Stimulated activated CD8-positive, alpha-beta memory T cell treated with anti-CD3 and anti-CD28 coated beads, Interleukin-12 subunit alpha, Interleukin-12 subunit beta, amount 100 ng/mL, for 1 hour (primary cell): ENCODE data around the gene SLC6A17.

Experiments
- DNase-seq: peaks from one replicate; pipeline ENCODE4 v3.0.0-alpha.2; 2020; ENCODE audit warnings: low read depth

SLC6A17 gene

DNA sequence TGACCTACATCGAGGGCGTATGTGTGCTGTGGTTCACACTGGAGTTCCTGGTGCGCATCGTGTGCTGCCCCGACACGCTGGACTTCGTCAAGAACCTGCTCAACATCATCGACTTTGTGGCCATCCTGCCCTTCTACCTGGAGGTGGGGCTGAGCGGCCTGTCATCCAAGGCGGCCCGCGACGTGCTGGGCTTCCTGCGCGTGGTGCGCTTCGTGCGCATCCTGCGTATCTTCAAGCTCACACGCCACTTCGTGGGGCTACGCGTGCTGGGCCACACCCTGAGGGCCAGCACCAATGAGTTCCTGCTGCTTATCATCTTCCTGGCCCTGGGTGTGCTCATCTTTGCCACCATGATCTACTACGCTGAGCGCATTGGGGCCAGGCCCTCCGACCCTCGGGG lies 72.8 kb downstream of the SLC6A17 start:
- no peak for DNase-seq

DNA sequence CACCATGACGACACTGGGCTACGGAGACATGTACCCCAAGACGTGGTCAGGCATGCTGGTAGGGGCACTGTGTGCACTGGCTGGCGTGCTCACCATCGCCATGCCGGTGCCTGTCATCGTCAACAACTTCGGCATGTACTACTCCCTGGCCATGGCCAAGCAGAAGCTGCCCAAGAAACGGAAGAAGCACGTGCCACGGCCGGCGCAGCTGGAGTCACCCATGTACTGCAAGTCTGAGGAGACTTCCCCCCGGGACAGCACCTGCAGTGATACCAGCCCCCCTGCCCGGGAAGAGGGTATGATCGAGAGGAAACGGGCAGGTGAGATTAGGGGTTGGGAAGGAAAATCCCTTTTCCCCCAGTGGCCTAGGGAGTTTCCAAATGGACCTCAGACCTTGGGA lies 73.3 kb downstream of the SLC6A17 start:
- no peak for DNase-seq

DNA sequence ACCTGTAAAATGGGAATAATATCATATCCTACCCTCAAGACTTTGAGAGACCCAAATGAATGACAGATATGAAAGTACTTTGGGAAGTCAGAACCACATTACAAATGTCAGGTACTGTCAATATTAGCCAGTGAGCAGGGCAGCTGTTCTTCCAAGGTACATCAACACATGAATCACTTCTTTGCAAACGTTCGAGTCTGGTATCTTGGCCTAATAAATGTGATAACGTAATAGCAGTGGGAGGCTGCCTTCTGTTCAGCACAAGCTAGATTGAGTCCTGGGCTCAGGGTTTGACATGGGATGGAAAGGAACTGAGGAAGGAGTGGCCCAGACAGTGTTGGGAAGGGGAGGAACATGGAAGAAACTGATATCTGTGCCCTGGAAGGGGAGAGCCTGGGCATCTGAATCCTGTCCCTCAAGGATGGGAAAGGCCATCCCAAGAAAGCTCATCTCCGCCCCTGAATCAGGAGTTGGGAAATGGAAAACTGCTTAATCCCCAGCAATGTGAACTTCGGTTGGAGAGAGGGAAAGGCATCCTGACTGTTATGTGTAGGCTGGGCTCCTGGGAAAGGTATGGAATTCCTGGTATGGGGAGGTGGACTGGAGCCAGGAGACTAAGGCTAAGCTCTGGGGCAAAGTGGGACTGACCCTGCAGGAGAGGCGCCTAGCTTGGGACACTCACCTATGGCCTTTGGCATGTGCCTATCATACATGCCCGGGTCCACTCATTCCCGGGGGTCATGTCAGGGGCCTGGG lies 74.1 kb downstream of the SLC6A17 start:
- no peak for DNase-seq

DNA sequence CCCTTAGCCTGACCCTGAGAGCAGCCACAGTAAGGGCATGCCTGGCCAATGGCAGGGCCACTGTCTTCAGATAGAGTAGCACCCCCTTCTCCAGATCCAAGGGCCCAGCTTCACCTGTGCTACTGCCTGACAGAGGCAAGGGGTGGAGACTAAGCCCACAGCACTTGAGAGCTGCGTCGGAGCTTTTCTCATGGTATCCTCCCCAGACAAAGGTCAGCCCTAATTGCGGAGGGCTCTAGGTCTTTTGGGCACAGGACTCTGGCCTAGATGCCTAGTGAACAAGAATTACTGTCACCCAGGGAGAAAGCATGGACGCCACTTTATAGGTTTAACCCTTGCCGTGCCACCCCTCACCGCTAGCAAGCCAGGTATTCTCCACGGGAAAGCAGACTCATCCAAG lies 74.9 kb downstream of the SLC6A17 start:
- DNase-seq, result no peak

DNA sequence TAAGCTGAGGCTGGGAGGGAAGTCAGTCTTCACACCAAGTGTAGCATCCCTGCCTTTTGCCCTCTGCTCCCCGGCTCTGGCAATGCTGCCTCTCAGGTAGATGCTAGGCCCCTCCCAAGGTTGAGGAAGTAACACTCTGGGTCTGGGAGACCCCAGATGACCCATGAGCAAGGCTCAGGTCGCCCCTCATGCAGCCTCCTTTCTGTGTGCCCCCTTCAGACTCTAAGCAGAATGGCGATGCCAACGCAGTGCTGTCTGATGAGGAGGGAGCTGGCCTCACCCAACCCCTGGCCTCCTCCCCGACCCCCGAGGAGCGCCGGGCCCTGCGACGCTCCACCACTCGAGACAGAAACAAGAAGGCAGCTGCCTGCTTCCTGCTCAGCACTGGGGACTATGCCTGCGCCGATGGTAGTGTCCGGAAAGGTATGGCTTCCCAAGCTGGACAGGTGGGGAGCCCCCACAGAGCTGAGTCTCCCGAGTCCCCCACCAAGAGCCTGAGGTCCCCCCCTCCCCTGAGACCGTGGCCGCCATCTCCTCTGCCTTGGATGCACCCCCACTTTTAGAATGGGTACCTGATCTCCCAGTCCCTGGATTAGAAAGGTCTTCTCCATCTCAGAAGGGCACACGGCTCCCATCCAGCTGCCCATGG lies 75.6 kb downstream of the SLC6A17 start:
- no peak for DNase-seq

DNA sequence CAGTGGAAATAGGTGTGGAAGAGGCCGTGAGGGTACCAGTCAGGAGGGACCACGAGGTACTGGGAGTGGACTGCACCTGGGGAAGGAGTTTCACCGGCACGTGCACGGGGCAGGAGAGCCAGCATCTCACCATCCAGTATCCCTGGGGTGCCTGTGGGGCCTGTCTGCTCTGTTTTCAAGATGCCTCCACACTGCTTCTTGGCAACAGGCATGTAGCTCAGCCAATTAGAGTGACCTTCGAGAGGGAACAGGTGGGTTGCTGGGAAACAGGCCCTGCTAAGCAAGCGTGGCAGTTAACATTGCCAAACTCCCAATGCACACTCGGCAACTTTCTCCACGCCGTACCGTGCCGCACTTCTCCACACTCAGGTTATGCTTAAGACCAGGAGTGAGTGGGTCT lies 77.5 kb downstream of the SLC6A17 start:
- DNase-seq, result no peak

DNA sequence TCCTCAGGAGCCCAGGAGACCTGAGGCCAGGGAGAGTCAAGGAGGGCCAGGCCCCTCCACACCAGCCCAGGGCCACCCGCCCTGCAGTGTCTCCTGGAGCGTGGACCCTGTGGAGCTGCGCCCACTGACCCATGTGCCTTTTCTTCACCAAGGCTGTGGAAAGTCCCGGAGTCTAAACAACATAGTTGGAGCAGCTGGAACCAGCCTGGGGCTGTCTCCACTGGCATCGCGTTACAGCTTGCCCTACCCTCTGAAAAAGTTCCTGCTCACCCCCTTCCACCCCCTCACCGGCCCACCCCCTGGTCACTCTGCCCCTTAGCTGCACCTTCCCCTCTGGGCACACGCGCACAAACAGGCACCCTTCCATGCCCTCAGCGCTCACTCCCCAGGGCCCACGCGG lies 78.1 kb downstream of the SLC6A17 start:
- no peak for DNase-seq

DNA sequence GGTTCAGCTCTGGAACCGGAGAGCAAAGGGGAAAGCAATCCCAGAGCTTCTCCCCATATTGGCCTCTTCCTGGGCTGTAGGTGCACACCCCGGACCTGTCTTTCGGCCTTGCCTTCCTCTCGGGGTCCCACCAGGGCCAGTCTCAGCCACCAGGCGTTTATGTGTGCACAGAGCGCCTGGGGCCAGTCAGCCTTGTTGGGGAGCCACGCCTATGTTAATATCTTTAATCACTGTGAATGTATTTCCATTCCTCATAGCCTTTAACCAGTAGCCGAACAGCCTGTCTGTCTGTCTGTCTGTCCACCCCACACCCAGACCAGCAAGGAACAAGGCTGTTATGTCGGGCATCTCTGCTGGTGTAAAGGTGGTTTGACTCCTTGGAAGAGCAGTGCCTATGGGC lies 78.6 kb downstream of the SLC6A17 start:
- DNase-seq, result no peak

DNA sequence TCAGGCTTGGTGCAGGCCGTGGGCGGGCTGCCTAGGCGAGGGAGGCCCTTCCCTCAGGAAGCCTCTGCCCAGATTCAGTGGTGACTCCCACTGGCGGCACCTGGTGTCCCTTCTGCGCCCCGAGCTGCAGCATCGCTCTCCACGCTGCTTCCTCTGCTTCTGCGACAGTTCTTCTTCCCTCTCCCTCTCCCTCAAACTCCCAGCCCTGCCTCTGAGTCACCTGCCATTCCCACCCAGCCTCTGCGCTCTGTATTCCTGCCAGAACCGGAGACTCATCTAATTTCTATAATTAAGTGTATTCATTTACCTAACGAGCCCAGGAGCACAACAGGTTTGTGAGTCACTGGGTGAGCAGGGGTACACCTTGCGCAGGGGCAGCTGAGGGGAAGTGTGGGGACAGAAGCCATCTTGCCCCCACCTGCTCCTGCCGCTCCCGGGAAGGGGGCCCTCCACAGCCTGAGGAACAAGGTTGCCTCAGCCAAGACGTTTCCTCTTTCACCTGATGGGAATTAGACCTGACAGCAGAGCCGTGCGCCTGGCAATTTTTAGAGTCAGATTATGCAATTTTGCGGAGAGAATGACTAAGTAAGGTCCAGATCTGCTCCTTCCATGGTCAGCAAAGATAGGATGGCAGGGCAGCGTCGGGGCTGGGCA lies 79.2 kb downstream of the SLC6A17 start:
- DNase-seq, result no peak

DNA sequence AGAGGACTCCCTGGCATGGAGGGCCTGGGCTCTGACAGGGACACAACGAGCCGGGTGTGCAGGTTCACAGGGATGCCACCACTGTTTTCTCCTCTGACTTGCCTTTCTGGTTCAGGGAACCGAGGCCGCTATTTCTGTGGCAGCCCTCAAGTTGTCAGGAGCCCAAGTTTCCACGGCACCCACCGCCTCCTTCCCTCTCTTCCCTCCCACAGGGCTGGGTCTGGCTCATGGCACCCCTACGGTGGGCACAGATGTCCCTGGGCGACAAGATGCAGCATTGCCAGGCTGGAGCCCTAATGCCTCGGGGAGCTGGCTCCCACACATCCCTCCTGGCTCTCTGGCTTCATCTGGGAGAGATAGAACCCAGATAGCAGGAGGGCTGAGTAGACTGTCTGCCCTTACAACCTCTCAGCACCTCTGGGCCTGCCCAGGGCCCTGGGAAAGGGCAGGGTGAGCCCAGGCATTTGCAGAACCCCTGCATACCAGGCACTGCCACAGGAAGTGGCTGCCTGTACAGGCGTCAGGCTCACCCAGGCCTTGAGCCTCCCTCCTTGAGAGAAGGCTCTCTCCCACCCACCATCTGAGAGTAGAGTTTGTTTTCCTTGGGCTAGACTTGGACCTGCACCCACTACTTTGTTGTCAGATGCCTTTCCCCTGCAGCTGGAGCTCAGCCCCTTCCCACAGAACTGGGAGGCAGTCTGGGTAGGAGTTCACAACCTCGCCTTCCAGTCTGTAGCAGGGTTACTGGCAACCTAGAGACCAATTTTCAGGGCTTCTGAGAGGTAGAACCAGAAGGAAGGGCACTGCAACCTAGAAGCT lies 80.3 kb downstream of the SLC6A17 start:
- no peak for DNase-seq

DNA sequence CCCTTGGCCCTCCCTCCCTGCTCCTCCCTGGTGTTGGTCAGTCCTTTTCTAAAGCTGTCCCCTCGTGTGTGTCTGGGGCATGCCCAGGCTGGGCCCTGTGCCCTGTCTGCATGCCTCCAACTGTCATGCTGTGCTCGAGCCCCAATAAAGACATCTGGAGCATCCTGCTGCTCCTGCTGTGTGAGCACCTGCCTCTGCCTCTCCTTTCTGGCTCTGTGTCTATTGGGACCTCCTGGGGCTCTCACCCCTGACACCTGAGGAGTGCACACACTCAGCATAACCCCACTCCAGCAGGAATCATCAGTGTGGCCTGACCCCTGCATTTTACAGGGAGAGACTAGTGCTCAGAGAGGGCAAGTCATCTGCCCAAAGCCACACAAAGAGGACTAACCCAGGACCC lies 83.6 kb downstream of the SLC6A17 start:
- DNase-seq, result no peak

DNA sequence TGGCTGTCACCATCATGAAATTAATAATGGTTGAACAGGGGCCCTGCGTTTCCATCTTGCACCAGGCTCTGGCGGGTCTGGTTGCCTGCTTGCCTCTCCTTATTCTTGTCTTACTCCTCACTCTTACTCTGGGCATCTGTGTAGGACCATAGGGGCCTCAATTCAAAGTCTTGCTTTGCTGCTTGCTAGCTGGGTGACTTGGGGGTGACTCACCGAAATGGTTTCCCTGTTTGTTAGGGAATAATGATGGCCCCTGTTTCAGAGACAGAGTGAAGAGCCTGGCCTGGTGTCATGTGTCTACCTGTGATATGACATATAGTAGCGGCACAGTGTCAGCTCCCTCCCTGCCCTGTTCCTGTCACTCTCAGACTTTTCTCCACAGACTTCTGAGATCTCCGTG lies 84.4 kb downstream of the SLC6A17 start:
- DNase-seq, result no peak

DNA sequence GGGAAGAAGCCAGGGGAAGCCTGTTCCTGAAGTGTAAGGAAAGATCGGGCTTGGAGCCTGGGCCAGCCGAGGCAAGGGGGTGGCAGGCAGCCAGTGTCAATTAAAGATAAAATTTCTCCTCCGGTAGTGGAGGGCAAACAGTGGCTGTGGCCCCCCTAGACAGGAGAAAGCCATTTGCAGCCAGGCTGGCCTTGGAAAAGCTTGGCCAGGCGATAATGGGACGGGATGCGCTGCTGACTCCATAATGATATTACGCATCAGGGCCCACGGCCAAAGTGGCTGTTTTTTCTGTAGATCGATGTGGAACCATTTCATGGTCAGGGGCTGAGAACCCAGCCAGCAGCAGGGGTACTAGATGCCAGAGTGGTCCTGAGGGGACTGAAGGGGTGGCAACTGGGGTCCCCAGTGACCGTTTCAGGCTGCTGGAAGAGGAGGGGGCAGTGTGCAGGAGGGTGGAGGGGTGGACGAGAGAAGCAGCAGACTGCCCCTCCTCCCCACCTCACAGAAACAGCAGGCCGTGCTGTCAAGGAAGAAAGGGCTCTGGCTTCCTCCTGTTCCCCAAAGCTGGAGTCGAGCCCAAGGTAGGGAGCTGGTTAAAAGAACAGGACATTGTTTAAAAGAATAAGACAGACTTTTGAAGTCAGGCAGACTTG lies 85.0 kb downstream of the SLC6A17 start:
- DNase-seq, result no peak

DNA sequence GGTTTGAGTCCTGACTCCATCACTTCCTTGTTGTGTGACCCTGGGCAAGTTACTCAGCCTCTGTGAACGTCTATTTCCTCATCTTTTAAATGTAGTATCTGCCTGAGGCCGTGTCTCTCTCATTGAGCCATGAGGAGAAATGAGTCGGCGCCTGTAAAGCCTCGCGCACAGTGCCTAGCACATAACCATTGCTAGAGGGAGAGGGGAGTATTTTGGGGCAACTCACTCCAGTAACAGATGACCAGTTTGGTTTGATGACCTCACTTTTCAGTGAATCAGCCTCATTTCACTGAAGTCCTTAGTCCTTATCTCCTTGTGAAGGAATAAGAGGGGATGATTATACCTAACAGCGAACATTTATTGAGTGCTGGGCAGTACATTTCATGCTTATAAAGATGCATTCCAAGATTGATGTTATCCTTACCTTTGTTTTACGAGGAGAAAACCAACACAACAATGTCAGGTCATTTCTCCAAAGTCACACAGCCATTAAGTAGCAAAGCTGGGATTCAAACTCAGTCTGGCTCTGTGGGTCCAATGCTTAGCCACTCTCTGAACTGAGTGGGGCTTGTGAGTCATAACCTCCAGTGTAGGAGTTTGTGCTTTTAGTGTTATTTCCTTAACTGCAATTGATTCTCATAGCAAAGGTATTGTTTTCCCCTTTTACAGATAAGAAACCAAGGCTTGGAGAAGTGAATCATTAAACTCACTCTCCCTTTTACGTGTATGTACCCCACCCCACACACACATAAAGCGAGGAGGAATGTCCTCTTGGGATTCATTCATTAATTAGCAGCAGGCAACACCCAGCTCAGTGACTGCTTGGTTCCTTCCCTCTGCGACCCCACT lies 85.8 kb downstream of the SLC6A17 start:
- DNase-seq, result no peak

DNA sequence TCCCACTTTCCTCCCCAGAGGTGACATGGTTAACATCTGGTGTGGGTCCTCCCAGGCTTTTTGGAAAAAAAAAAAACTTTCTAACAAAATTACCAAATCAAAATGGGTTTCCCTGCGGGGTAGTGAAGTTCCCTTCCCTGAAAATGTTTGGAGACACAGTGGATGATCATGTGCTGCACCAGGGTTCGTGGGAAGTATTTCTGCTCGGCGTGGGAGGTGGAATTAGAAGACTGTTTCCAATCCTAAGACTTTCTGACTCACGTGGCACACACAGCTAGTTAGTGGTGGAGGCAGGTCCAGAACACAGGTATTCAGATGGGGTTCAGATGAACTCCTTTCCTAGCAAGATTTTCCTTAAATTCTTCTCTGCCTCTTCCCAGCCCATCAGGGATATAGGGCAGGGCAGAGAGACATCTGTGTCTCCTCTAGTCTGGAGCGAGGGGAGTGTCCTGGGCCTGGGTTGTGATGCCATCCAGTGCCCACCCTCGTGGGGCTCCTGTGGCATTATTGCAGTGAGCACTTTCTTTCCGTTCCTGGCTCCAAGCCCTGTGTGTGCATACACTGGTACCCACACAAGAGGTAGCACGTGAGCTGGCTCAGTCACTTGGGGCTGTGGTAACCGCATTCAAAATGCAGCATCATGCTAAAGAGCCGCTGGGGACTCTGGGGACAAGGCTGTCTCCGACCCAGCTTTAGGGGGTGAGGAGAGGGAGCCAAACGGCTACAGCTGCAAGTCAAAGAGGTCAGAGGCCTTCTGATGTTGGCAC lies 87.3 kb downstream of the SLC6A17 start:
- no peak for DNase-seq

DNA sequence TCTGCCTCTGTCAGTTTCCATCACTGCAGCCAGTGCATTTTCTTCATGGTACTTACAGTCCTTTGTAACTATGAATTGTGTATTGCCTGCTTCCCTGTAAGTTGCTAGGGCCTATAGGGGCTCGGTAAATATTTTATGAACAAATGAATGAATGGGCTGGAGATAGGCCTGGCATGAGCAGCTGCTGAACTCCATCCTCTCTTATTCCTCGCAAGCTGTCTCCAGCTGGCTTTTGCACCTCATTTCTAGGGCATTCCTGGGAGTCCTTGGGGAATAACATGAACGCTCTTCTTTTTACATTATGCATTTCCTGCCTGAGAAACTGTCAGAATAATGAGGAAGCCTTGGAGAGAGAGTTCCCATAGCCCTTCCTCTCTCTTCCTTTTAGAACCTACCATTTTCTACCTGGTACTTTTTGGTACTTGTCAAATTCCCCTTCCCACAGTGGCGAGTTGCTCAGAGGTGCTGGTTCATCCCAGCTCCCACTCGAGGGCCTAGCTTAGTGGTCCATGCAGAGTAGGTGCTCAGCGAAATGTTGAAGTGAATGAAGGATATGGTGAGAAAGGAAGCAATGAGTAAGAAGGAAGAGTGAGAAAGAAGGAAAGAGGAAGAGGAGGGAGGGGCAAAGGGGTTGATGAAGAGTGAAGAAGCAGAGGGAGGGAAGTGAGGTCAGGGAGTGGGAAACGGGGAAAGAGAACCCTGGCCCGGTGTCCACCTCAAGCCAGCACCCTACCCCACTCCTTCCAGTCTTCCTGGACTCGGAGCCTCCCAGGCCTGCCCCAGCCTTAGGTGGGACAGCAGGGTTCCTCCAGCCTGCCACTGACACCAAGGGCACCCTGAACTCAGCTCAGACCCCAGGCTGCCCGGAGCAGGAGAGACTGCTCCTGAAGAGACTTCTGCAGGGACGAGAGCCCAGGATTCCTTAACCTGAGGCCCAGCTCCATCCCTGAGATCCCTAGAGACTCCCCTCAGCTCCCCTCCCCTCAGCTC lies 89.4 kb downstream of the SLC6A17 start:
- DNase-seq, result no peak

DNA sequence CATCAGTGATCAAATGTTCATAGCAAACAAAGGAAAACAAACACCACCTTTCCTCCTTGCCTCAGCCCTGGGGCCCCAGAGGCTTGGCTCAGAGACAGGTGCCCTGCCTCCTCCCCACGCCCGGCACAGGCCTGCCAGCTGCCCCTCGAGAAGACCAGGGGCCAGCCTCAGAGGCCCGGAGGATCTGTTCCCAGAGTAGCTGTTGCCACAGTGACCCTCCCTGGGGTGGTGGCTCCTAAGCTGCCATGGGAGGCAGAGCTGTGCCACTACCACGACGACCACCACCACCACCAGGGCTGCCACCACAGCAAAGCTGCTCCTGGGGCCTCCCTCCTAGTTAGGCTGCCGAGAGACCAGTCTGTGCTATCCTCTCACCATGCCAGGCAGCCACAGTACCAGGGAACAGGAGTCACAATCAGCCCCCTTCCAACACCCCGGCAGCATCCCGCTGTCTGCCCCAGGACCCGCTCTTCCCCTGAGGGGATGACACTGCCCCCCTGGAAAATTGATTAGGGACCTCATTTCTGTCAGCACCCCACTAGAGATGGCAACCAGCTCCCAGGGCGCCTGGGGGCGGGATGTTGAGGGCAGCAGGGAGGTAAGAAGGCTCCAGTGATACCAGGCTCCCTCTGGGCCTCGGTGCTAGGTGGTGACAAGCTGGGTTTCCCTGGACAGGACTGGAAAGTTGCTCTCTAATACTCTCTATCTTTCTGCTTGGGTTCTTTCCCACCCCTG lies 90.3 kb downstream of the SLC6A17 start:
- DNase-seq, result no peak

DNA sequence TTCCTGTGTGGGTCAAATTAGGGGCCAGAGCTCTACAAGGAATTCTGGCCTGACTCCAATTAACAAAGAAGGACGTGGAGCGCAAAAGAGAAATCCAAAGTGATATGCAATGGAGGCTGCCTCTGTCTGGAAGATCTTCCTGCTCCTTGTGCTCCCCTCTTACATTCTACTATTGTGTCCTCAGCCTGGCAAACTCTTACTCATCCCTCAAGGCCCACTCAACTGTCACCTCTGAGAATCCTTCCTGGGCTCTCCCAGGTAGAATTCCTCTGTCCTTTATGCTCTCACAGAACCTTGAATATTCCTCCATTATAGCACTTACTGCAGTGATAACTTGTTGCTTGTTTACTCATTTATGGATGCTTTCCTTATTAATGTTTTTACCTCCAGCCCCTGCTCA lies 91.2 kb downstream of the SLC6A17 start:
- DNase-seq, result no peak
